ENCODE results near the gene TARBP2.

TARBP2 gene

DNA sequence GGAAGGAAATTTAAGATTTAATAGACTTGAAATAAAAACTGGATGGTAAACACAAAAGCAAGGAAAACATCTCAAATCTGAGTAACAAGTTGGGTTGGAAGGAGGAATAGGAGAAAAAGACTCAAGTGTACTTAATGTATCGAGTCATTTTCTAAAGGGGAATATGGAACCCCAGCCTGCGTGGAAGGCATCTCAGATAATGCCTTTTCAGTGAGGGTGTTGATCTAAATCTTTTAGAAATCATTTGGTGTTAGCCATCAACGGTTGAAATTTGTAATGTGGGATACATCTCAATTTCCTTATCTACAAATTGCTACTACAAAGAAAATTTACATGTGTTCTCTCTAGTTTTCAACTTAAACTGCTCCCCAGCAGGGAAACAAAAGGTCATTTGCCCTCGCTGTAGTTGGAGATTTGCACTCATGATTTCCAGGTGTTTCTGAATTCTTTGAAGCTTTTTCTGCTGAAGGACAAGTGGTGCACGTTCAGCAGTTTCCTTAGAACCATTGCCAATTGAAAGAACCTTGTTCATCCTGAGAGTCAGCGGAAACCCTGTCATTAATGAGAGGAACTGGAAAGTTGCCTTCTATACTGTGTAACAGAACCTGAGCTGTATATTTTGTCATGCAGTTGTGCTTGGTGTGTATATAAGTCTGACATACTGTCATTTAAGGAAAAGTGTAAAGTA lies 47.0 kb upstream of the TARBP2 start:
- Histone ChIP-seq H3K23ac (ENCODE audit: low read length in 2 of 2) (no peak overlapping the region), H3K18ac (ENCODE audit: low read depth in 1 of 2, low read length in 2 of 2) (no peak overlapping the region), H3K36me3 (ENCODE audit: control insufficient read depth in 1 of 2, insufficient read depth in 2 of 2, low read depth in 1 of 2, low read length in 2 of 2) (peaks cover 28 to 55% of the 10 kb centered on the region in 2 experiments), H2AFZ (ENCODE audit: low read depth, low read length) (no peak overlapping the region), H3K79me1 (replicated peaks; ENCODE audit: low read length, poor library complexity, severe bottlenecking) (no peaks in the 10 kb centered on the region), H3K27ac (ENCODE audit: low read length, poor library complexity, severe bottlenecking) (no peak overlapping the region), H3K4me1 (ENCODE audit: control insufficient read depth, insufficient read depth, low read depth, low read length) (peaks cover 6% of the 10 kb centered on the region), H3K27me3 (ENCODE audit: control insufficient read depth in 1 of 2, insufficient read depth in 1 of 2, low read length in 2 of 2) (no peaks in the 10 kb centered on the region), H2AK5ac (ENCODE audit: low read length, severe bottlenecking) (no peak overlapping the region), H3K14ac (ENCODE audit: low read length in 2 of 2) (no peak overlapping the region), H3K9ac (ENCODE audit: low read length) (peak overlapping the region; percentile 99), H3K4ac (ENCODE audit: low read depth in 1 of 2, low read length in 2 of 2) (no peak overlapping the region), H3K4me2 (ENCODE audit: low read length, poor library complexity, severe bottlenecking) (peak overlapping the region; percentile 81), H4K91ac (ENCODE audit: low read length) (no peak overlapping the region), H3K4me3 (ENCODE audit: insufficient read depth in 1 of 2, low read depth in 1 of 2, low read length in 2 of 2) (peak overlapping the region in 1 of 2 experiments; percentile 95), H2BK12ac (ENCODE audit: low read length in 2 of 2) (no peak overlapping the region), H3K9me3 (ENCODE audit: control insufficient read depth, low read length) (no peaks in the 10 kb centered on the region), H2BK120ac (ENCODE audit: low read depth, low read length) (no peak overlapping the region), H2BK5ac (ENCODE audit: low read depth, low read length, poor library complexity, severe bottlenecking) (no peak overlapping the region), H4K8ac (ENCODE audit: low read length) (no peak overlapping the region), H2BK15ac (ENCODE audit: low read depth, poor library complexity, severe bottlenecking) (no peak overlapping the region)
- WGBS = 67% methylated on average over 5 of the region's 6 CpGs
- DNase-seq = no peak

- Histone ChIP-seq H3K79me1 (replicated peaks; ENCODE audit: low read length, poor library complexity, severe bottlenecking) (no peaks in the 10 kb centered on the region), H3K4ac (ENCODE audit: low read depth in 1 of 2, low read length in 2 of 2) (no peak overlapping the region), H3K9ac (ENCODE audit: low read length) (peak overlapping the region; percentile 99), H2AK5ac (ENCODE audit: low read length, severe bottlenecking) (no peak overlapping the region), H4K91ac (ENCODE audit: low read length) (no peak overlapping the region), H3K4me3 (ENCODE audit: insufficient read depth in 1 of 2, low read depth in 1 of 2, low read length in 2 of 2) (peak overlapping the region in 1 of 2 experiments; percentile 95), H3K23ac (ENCODE audit: low read length in 2 of 2) (no peak overlapping the region), H2BK120ac (ENCODE audit: low read depth, low read length) (no peak overlapping the region), H3K27ac (ENCODE audit: low read length, poor library complexity, severe bottlenecking) (no peak overlapping the region), H3K4me2 (ENCODE audit: low read length, poor library complexity, severe bottlenecking) (no peak overlapping the region), H2AFZ (ENCODE audit: low read depth, low read length) (no peak overlapping the region), H2BK15ac (ENCODE audit: low read depth, poor library complexity, severe bottlenecking) (no peak overlapping the region), H3K4me1 (ENCODE audit: control insufficient read depth, insufficient read depth, low read depth, low read length) (peaks cover 7% of the 10 kb centered on the region), H2BK12ac (ENCODE audit: low read length in 2 of 2) (no peak overlapping the region), H3K9me3 (ENCODE audit: control insufficient read depth, low read length) (no peaks in the 10 kb centered on the region), H3K18ac (ENCODE audit: low read depth in 1 of 2, low read length in 2 of 2) (no peak overlapping the region), H3K36me3 (ENCODE audit: control insufficient read depth in 1 of 2, insufficient read depth in 2 of 2, low read depth in 1 of 2, low read length in 2 of 2) (peaks cover 32 to 61% of the 10 kb centered on the region in 2 experiments), H4K8ac (ENCODE audit: low read length) (no peak overlapping the region), H3K14ac (ENCODE audit: low read length in 2 of 2) (no peak overlapping the region), H3K27me3 (ENCODE audit: control insufficient read depth in 1 of 2, insufficient read depth in 1 of 2, low read length in 2 of 2) (no peaks in the 10 kb centered on the region), H2BK5ac (ENCODE audit: low read depth, low read length, poor library complexity, severe bottlenecking) (no peak overlapping the region)
- DNase-seq = no peak
- WGBS = 98% methylated on average over 3 of the region's 3 CpGs
Measured at GRCh38 chr12:53454707-53455106, 46.4 kb upstream of the TARBP2 start.

DNA sequence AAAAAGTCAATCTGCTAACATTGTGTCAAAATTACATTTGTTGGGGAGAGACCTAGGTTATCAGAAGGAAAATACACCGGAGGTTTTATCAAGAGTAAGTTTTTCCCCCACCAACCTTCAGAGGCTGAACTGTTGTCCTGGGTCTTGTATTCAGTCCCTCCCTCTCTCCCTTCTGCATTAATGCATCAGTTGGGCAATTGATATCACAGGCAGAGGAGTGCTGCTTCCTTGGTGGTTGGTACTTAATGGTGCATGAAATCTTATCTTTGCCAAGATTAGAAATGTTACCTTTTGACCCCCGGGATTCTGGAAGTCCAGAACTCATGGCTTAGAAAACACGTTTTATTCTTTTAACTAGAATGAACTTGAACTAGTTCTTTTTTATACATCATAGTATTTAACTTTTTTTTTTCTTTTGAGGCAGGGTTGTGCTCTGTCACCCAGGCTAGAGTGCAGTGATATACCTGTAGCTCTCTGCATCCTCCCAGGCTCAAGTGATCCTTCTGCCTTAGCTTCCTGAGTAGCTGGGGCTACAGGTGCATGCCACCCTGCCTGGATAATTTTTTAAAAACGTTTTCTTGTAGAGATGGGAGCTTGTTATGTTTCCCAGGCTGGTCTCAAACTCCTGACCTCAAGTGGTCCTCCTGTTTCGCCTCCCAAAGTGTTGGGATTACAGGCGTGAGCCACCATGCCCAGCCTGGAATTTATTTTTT lies 44.3 kb upstream of the TARBP2 start:
- Histone ChIP-seq H2BK12ac (ENCODE audit: low read length in 2 of 2) (no peak overlapping the region), H3K9me3 (ENCODE audit: control insufficient read depth, low read length) (no peaks in the 10 kb centered on the region), H3K18ac (ENCODE audit: low read depth in 1 of 2, low read length in 2 of 2) (no peak overlapping the region), H3K4ac (ENCODE audit: low read depth in 1 of 2, low read length in 2 of 2) (no peak overlapping the region), H3K14ac (ENCODE audit: low read length in 2 of 2) (no peak overlapping the region), H3K23ac (ENCODE audit: low read length in 2 of 2) (no peak overlapping the region), H3K36me3 (ENCODE audit: control insufficient read depth in 1 of 2, insufficient read depth in 2 of 2, low read depth in 1 of 2, low read length in 2 of 2) (peaks cover 48 to 83% of the 10 kb centered on the region in 2 experiments), H4K8ac (ENCODE audit: low read length) (no peak overlapping the region), H2BK15ac (ENCODE audit: low read depth, poor library complexity, severe bottlenecking) (no peak overlapping the region), H3K79me1 (replicated peaks; ENCODE audit: low read length, poor library complexity, severe bottlenecking) (no peaks in the 10 kb centered on the region), H3K4me1 (ENCODE audit: control insufficient read depth, insufficient read depth, low read depth, low read length) (peaks cover 6% of the 10 kb centered on the region), H2AK5ac (ENCODE audit: low read length, severe bottlenecking) (no peak overlapping the region), H2AFZ (ENCODE audit: low read depth, low read length) (no peak overlapping the region), H2BK5ac (ENCODE audit: low read depth, low read length, poor library complexity, severe bottlenecking) (no peak overlapping the region), H3K27me3 (ENCODE audit: control insufficient read depth in 1 of 2, insufficient read depth in 1 of 2, low read length in 2 of 2) (no peaks in the 10 kb centered on the region), H4K91ac (ENCODE audit: low read length) (no peak overlapping the region), H2BK120ac (ENCODE audit: low read depth, low read length) (no peak overlapping the region), H3K9ac (ENCODE audit: low read length) (peak overlapping the region; percentile 8), H3K4me2 (ENCODE audit: low read length, poor library complexity, severe bottlenecking) (no peak overlapping the region), H3K4me3 (ENCODE audit: insufficient read depth in 1 of 2, low read depth in 1 of 2, low read length in 2 of 2) (no peak overlapping the region), H3K27ac (ENCODE audit: low read length, poor library complexity, severe bottlenecking) (no peak overlapping the region)
- 81% methylated on average over 5 of the region's 6 CpGs for WGBS
- no peak for DNase-seq

DNA sequence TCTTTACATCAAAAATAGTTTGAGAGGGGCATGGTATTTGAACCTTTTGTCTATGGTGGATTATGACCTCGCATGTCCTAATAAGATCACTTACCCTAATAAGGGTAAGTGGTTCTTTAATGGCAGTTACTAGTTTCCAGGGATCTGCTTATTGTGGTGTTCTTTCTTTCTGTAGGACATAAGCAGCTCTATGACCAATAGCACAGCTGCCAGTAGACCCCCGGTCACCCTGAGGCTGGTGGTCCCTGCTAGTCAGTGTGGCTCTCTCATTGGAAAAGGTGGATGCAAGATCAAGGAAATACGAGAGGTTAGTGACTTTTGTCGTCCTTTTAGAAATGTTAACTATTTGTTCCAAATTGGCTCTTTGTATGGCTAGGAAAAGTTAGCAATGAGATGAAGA lies 42.0 kb upstream of the TARBP2 start:
- H2BK15ac ChIP-seq (ENCODE audit: low read depth, poor library complexity, severe bottlenecking) = no peak overlapping the region
- H3K4me2 ChIP-seq (ENCODE audit: low read length, poor library complexity, severe bottlenecking) = no peak overlapping the region
- WGBS = 94% methylated on average over 3 of the region's 4 CpGs
- no peak overlapping the region for H3K4me3 ChIP-seq (ENCODE audit: insufficient read depth in 1 of 2, low read depth in 1 of 2, low read length in 2 of 2)
- no peaks in the 10 kb centered on the region for H3K27me3 ChIP-seq (ENCODE audit: control insufficient read depth in 1 of 2, insufficient read depth in 1 of 2, low read length in 2 of 2)
- no peak overlapping the region for H2AFZ ChIP-seq (ENCODE audit: low read depth, low read length)
- no peak overlapping the region for H2BK120ac ChIP-seq (ENCODE audit: low read depth, low read length)
- no peak overlapping the region for H3K27ac ChIP-seq (ENCODE audit: low read length, poor library complexity, severe bottlenecking)
- no peak overlapping the region for H2AK5ac ChIP-seq (ENCODE audit: low read length, severe bottlenecking)
- H3K4me1 ChIP-seq (ENCODE audit: control insufficient read depth, insufficient read depth, low read depth, low read length) = peaks cover 6% of the 10 kb centered on the region
- no peak overlapping the region for H3K18ac ChIP-seq (ENCODE audit: low read depth in 1 of 2, low read length in 2 of 2)
- no peak overlapping the region for H2BK12ac ChIP-seq (ENCODE audit: low read length in 2 of 2)
- H3K23ac ChIP-seq (ENCODE audit: low read length in 2 of 2) = no peak overlapping the region
- peak overlapping the region; percentile 53 for H3K9ac ChIP-seq (ENCODE audit: low read length)
- H3K4ac ChIP-seq (ENCODE audit: low read depth in 1 of 2, low read length in 2 of 2) = no peak overlapping the region
- H4K91ac ChIP-seq (ENCODE audit: low read length) = no peak overlapping the region
- H4K8ac ChIP-seq (ENCODE audit: low read length) = no peak overlapping the region
- DNase-seq = no peak
- peaks cover 2% of the 10 kb centered on the region for H3K79me1 ChIP-seq (replicated peaks; ENCODE audit: low read length, poor library complexity, severe bottlenecking)
- H3K36me3 ChIP-seq (ENCODE audit: control insufficient read depth in 1 of 2, insufficient read depth in 2 of 2, low read depth in 1 of 2, low read length in 2 of 2) = peaks cover 56 to 100% of the 10 kb centered on the region in 2 experiments
- no peaks in the 10 kb centered on the region for H3K9me3 ChIP-seq (ENCODE audit: control insufficient read depth, low read length)
- no peak overlapping the region for H2BK5ac ChIP-seq (ENCODE audit: low read depth, low read length, poor library complexity, severe bottlenecking)
- no peak overlapping the region for H3K14ac ChIP-seq (ENCODE audit: low read length in 2 of 2)
